Prostate gland (tissue), 2 donors: ENCODE data around the gene SSTR4.

Experiments used
- POLR2A ChIP-seq: fragments of 450-650 bp; IDR thresholded peaks from one replicate; pipeline ENCODE4 v1.6.1; 2016; ENCODE audit warnings: antibody characterized with exemption, mild to moderate bottlenecking
- POLR2AphosphoS5 ChIP-seq: sonication (generic); formaldehyde crosslinking; IDR thresholded peaks from one replicate; pipeline ENCODE4 v1.6.1; 2017; ENCODE audit warnings: antibody characterized with exemption
- TF ChIP-seq, protein P1 (sequence below), 4 experiments: fragments of 200-600 bp in 2 of 4; fragments of 450-650 bp in 2 of 4; sonication (generic) in 2 of 4; IDR thresholded peaks; 1 replicate in 3 of 4; 2 replicates in 1 of 4; pipeline ENCODE4 v1.5.1; 2016 to 2019; ENCODE audit warnings: antibody characterized with exemption in 4 of 4, mild to moderate bottlenecking in 2 of 4, moderate library complexity in 2 of 4

DNA sequence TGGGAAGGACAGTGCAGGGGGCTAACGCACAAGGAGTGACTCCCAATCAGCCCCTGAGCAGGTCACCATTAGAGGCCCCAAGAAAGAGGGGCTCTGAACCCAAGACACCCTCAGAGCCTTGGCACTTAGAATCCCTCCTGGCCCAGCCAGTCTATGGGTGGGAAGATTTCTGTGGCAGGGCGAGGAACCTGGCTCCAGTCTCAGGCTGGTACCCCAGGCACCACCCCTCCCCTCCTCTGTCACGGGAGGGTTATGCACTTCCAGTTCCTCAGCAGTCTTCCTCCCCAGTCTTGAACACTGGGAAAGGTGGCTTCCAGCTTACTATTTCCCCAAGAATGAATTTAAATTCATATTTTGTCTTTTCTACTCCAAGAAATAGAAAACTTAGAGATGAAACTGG lies 27.6 kb upstream of the SSTR4 start:
- TF ChIP-seq, protein P1, sequence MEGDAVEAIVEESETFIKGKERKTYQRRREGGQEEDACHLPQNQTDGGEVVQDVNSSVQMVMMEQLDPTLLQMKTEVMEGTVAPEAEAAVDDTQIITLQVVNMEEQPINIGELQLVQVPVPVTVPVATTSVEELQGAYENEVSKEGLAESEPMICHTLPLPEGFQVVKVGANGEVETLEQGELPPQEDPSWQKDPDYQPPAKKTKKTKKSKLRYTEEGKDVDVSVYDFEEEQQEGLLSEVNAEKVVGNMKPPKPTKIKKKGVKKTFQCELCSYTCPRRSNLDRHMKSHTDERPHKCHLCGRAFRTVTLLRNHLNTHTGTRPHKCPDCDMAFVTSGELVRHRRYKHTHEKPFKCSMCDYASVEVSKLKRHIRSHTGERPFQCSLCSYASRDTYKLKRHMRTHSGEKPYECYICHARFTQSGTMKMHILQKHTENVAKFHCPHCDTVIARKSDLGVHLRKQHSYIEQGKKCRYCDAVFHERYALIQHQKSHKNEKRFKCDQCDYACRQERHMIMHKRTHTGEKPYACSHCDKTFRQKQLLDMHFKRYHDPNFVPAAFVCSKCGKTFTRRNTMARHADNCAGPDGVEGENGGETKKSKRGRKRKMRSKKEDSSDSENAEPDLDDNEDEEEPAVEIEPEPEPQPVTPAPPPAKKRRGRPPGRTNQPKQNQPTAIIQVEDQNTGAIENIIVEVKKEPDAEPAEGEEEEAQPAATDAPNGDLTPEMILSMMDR (IDR thresholded peaks at IDR 0.05) = no peak
- TF ChIP-seq POLR2A (no peak), POLR2AphosphoS5 (no peak)
